BJ (cell line): ENCODE results near the gene HBD. TPM values are rescaled to one million over a fixed set of nuclear protein-coding genes. Genes with fewer than 3 reads are reported as not detected.

Source experiments
- CTCF ChIA-PET: fragments of 350-600 bp; formaldehyde crosslinking; extraction: SDS; loops from one replicate; lab custom pipeline; 2021; ENCODE audit warnings: antibody characterized with exemption, inconsistent platforms; lab: Yijun Ruan, JAX
- POLR2A ChIA-PET: fragments of 300-600 bp; sonication (Branson Sonifier 250); formaldehyde crosslinking; extraction: SDS; loops from one replicate; lab custom pipeline; 2021; ENCODE audit warnings: antibody characterized with exemption; lab: Charles Lee
- DNase-seq: peaks from one replicate; pipeline ENCODE4 v3.0.0-alpha.2; 2011; ENCODE audit warnings: low read depth
- H3K27me3 ChIP-seq: 2 replicates; pipeline ENCODE4 v1.6.0; 2011; ENCODE audit warnings: low read length; ENCODE audit not compliant: control insufficient read depth, insufficient read depth
- H3K36me3 ChIP-seq: 2 replicates; pipeline ENCODE4 v1.5.1; 2011; ENCODE audit warnings: low read length; ENCODE audit not compliant: control insufficient read depth, insufficient read depth
- H3K4me3 ChIP-seq: 2 replicates; pipeline ENCODE4 v1.5.1; 2011; ENCODE audit warnings: low read depth, mild to moderate bottlenecking, control low read depth, low read length
- CTCF ChIP-seq: IDR thresholded peaks from 2 replicates; pipeline ENCODE4 v1.5.1; 2011; ENCODE audit warnings: low read depth, mild to moderate bottlenecking, control low read depth, inconsistent platforms, low read length, moderate library complexity; ENCODE audit not compliant: insufficient read depth
- polyA plus RNA-seq: library from polyadenylated mRNA; depleted of rRNA; stranded (reverse); fragments of >200 nt; gene quantifications from 2 replicates; pipeline ENCODE4 v1.2.3, GENCODE V29; 2011; rRNA removed

The HBD gene
- polyA plus RNA-seq, 1 experiment: 1.0 TPM

GRCh38 chr11:5192738-5193137 lies 41.5 kb downstream of the HBD start:
- Histone ChIP-seq H3K27me3 (no peaks in the 10 kb centered on the region), H3K4me3 (no peak overlapping the region), H3K36me3 (no peaks in the 10 kb centered on the region)
- POLR2A ChIA-PET: no interaction called here
- TF ChIP-seq CTCF: no peak
- CTCF ChIA-PET: interaction anchor here (0.6 kb wide), 1 partner anchor 11 kb away, joined by 3 read pairs; no protein-coding TSS in a partner anchor
- DNase-seq: no peak

- no peak for TF ChIP-seq CTCF
- CTCF ChIA-PET: interaction anchor here (0.7 kb wide), 1 partner anchor 37 kb away, joined by 6 read pairs; no protein-coding TSS in a partner anchor
- POLR2A ChIA-PET: no interaction called here
- Histone ChIP-seq H3K4me3 (no peak overlapping the region), H3K27me3 (no peaks in the 10 kb centered on the region), H3K36me3 (no peaks in the 10 kb centered on the region)
- no peak for DNase-seq
Measured at GRCh38 chr11:5188201-5188600, 46.1 kb downstream of the HBD start.

Other genes with a start within 250 kb of the HBD start
- not detected in 2 replicates for gene OR51L1, start 239.6 kb downstream of the HBD start, polyA plus RNA-seq
- not detected in 2 replicates for gene OR52J3, start 188.0 kb downstream of the HBD start, polyA plus RNA-seq
- not detected in 2 replicates for gene OR52E2, start 174.9 kb downstream of the HBD start, polyA plus RNA-seq
- gene OR52E1, start 164.9 kb downstream of the HBD start, polyA plus RNA-seq: not detected in 2 replicates
- not detected in 2 replicates for gene OR52A5, start 96.1 kb downstream of the HBD start, polyA plus RNA-seq
- gene OR52A1, start 79.7 kb downstream of the HBD start, polyA plus RNA-seq: not detected in 2 replicates
- gene OR51V1, start 33.8 kb downstream of the HBD start, polyA plus RNA-seq: not detected in 2 replicates
- not detected in 2 replicates for gene HBB, start 7.4 kb downstream of the HBD start, polyA plus RNA-seq
- not detected in 2 replicates for gene HBG1, start 15.4 kb upstream of the HBD start, polyA plus RNA-seq
- gene HBG2, start 20.3 kb upstream of the HBD start, polyA plus RNA-seq: not detected in 2 replicates
- gene HBE1, start 35.5 kb upstream of the HBD start, polyA plus RNA-seq: not detected in 2 replicates
- gene OR51B4, start 67.5 kb upstream of the HBD start, polyA plus RNA-seq: not detected in 2 replicates
- gene OR51B2, start 89.8 kb upstream of the HBD start, polyA plus RNA-seq: not detected in 2 replicates
- 0.05 TPM in 1 of 2 replicates, not detected in the other for gene OR51B5, start 109.0 kb upstream of the HBD start, polyA plus RNA-seq
- gene OR51B6, start 117.0 kb upstream of the HBD start, polyA plus RNA-seq: not detected in 2 replicates
- not detected in 2 replicates for gene OR51M1, start 149.3 kb upstream of the HBD start, polyA plus RNA-seq
- gene OR51Q1, start 187.6 kb upstream of the HBD start, polyA plus RNA-seq: not detected in 2 replicates
- gene OR51I1, start 207.0 kb upstream of the HBD start, polyA plus RNA-seq: not detected in 2 replicates
- gene OR51I2, start 214.8 kb upstream of the HBD start, polyA plus RNA-seq: not detected in 2 replicates